ENCODE data around the gene ATG14. TPM values are rescaled to one million over a fixed set of nuclear protein-coding genes. Genes with fewer than 3 reads are reported as not detected.

Gene ATG14
- total RNA-seq, 1 experiment from 2014 or later: 13.6 TPM

DNA sequence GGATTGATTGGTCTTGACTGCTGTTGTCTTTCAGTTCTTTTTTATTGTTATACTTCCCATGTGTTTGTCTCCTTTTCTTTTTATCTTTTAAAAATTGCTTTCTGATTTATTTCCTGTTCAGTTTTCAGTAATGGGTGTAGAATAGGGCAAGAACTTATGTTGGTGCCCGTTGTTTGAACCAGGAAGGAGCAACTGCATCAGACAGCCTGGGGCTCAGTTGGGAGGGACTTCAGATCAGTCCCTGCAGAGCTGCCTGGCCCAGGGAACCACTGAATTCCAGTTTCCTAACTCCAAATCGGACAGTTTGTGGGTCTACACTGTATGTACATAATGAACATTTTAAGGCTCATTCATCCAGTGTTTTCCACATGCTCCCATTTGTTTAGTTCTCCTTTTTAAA lies 75.5 kb downstream of the ATG14 start:
- Histone ChIP-seq H3K9me2 (ENCODE audit: insufficient read depth) (no peaks in the 10 kb centered on the region), H3F3A (ENCODE audit: insufficient read depth, low read depth) (peaks cover 14% of the 10 kb centered on the region; the same call in 1 of the 2 replicates), H3K79me2 (ENCODE audit: low read depth) (peaks cover 78% of the 10 kb centered on the region), H3K4me2 (peak overlapping the region; percentile 67), H3K4me1 (replicated peaks; ENCODE audit: insufficient read depth) (peaks cover 36% of the 10 kb centered on the region), H2AFZ (no peak overlapping the region), H3K4me3 (no peak overlapping the region), H3K36me3 (ENCODE audit: low read depth) (no peaks in the 10 kb centered on the region), H3K27me3 (ENCODE audit: insufficient read depth, low read depth) (no peaks in the 10 kb centered on the region), H3K27ac (peak overlapping the region; percentile 71), H3K9me3 (ENCODE audit: insufficient read depth, low read depth) (no peaks in the 10 kb centered on the region), H4K20me1 (ENCODE audit: insufficient read depth) (no peaks in the 10 kb centered on the region)
- TF ChIP-seq, protein P1, sequence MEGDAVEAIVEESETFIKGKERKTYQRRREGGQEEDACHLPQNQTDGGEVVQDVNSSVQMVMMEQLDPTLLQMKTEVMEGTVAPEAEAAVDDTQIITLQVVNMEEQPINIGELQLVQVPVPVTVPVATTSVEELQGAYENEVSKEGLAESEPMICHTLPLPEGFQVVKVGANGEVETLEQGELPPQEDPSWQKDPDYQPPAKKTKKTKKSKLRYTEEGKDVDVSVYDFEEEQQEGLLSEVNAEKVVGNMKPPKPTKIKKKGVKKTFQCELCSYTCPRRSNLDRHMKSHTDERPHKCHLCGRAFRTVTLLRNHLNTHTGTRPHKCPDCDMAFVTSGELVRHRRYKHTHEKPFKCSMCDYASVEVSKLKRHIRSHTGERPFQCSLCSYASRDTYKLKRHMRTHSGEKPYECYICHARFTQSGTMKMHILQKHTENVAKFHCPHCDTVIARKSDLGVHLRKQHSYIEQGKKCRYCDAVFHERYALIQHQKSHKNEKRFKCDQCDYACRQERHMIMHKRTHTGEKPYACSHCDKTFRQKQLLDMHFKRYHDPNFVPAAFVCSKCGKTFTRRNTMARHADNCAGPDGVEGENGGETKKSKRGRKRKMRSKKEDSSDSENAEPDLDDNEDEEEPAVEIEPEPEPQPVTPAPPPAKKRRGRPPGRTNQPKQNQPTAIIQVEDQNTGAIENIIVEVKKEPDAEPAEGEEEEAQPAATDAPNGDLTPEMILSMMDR (conservative IDR thresholded peaks at IDR 0.05): no peak
- TF ChIP-seq EZH2 (IDR thresholded peaks at IDR 0.05; ENCODE audit: low read depth): no peak
- intact Hi-C loops (cut with micrococcal nuclease; ENCODE audit: unreplicated experiment): loop anchor here (5.0 kb wide), 1 partner anchor 64 kb away; the partner anchor contains the start of gene FBXO34
- POLR2A ChIA-PET (ENCODE audit: unreplicated experiment): interaction anchor here (0.5 kb wide), 1 partner anchor 153 kb away, joined by 3 read pairs; no protein-coding TSS in a partner anchor
- DNase-seq: peak; percentile 56 to 82
- BruUV-seq (replicated peaks): no TSS peak
- CTCF ChIA-PET: interaction anchor here (0.6 to 0.8 kb wide), 2 partner anchors 96 to 150 kb away, joined by 10 to 11 read pairs; no protein-coding TSS in a partner anchor

DNA sequence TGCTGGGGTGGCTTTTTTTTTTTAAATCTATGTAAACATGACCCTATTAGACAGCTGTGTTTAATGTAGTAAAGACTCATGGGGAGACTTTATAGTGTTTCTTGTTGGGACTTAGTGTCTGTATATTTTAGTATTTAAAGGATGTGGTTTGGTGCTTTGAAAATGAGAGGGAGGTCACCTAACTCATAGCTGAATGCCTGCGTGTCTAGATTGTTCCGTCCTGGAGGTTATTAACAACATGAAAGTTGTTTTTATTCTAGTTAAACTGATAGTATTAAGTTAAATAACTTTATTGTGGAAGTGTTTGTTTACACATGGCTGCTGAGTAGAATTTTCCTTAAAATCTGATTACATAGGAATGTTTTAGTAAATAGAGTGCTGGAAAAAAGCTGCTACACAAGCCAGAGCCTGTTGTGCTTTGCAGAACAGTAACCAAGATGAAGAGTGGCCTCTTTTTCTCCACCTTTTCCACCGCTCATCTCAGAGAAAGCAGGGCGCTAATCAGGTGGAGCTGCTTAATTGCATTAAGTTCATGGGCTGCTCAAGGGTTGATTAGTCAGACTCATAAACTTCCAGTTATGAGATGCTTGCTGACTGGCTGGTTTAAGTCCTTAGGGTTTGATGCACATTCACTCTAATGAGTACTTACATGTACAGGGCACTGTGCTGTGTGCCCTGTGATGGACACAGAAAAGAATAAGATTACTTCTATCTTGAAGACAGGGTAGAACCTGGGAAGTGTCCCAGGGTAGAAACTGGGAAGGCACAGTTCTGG lies 77.7 kb downstream of the ATG14 start:
- Histone ChIP-seq H3K79me2 (ENCODE audit: low read depth) (peaks cover 78% of the 10 kb centered on the region), H3K9me2 (ENCODE audit: insufficient read depth) (no peaks in the 10 kb centered on the region), H4K20me1 (ENCODE audit: insufficient read depth) (0 out of 2 replicates have a peak, but pooled peaks cover 6% of the 10 kb centered on the region), H3K4me1 (replicated peaks; ENCODE audit: insufficient read depth) (peaks cover 36% of the 10 kb centered on the region), H3K27ac (no peak overlapping the region), H3K27me3 (ENCODE audit: insufficient read depth, low read depth) (no peaks in the 10 kb centered on the region), H3K4me2 (no peak overlapping the region), H3F3A (ENCODE audit: insufficient read depth, low read depth) (peaks cover 20% of the 10 kb centered on the region; the same call in 1 of the 2 replicates), H3K4me3 (no peak overlapping the region), H3K36me3 (ENCODE audit: low read depth) (no peaks in the 10 kb centered on the region), H3K9me3 (ENCODE audit: insufficient read depth, low read depth) (no peaks in the 10 kb centered on the region), H2AFZ (no peak overlapping the region)
- ChIA-PET POLR2A (ENCODE audit: unreplicated experiment) (interaction anchor here (0.6 kb wide), 2 partner anchors 16 to 713 kb away, joined by 3 to 16 read pairs; no protein-coding TSS in a partner anchor), CTCF (no interaction called here)
- BruUV-seq (replicated peaks): no TSS peak
- no peak for TF ChIP-seq EZH2 (IDR thresholded peaks at IDR 0.05; ENCODE audit: low read depth)
- TF ChIP-seq, protein P1 (conservative IDR thresholded peaks at IDR 0.05): no peak
- intact Hi-C loops (cut with micrococcal nuclease; ENCODE audit: unreplicated experiment): no loop called here
- no peak for DNase-seq

DNA sequence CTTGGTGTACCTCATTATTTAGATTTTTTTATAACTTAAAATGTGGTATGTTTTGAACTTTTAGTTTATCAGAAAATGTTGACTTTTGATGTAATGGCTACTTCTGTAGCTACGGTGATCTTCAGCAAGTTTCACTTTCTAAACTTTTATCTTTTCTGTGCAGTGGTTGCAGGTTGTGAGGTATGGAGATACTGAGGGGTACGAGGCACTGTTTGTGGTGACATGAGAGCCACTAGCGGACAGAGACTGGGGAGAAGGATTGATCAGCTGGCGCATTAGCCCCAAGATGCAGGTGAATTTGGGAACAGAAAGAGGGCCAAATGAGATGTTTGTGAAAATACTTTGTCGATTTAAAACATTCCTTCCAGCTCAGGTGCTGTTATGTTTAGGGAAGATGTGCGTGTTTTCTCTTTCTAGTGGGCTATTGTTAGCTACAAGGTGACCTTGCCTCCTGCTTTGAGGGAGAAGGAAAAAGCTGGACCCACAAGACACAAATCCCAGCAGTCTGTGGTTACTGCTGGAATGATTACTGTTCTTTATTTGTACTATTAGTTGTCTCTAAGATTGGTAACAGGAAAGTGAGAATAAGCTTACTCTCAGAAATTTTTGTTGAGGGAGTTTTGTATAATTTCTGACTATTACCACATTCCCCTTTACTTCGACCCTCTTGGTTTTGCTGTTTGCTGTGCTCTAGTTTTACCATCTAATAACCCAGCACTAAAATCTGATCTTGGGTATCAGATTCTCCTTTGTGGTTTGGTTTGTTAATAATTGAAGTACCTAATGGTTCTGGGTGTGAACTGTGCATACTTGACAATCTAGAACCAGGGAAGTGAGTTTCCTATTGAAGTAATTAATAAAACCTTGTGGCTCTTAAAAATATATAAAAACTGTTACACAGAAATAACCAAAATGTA lies 78.7 kb downstream of the ATG14 start:
- no peaks in the 10 kb centered on the region for H3K9me2 ChIP-seq (ENCODE audit: insufficient read depth)
- no TSS peak for BruUV-seq (replicated peaks)
- intact Hi-C loops (cut with micrococcal nuclease; ENCODE audit: unreplicated experiment): no loop called here
- ChIA-PET POLR2A (ENCODE audit: unreplicated experiment) (interaction anchor here (0.5 to 0.6 kb wide), 2 partner anchors 420 to 714 kb away, joined by 3 to 4 read pairs; no protein-coding TSS in a partner anchor), CTCF (no interaction called here)
- peaks cover 36% of the 10 kb centered on the region for H3K4me1 ChIP-seq (replicated peaks; ENCODE audit: insufficient read depth)
- H3K27ac ChIP-seq: no peak overlapping the region
- H3K4me2 ChIP-seq: no peak overlapping the region
- H3F3A ChIP-seq (ENCODE audit: insufficient read depth, low read depth): peaks cover 25% of the 10 kb centered on the region; the same call in 1 of the 2 replicates
- H3K4me3 ChIP-seq: no peak overlapping the region
- no peak for DNase-seq
- no peaks in the 10 kb centered on the region for H3K27me3 ChIP-seq (ENCODE audit: insufficient read depth, low read depth)
- TF ChIP-seq EZH2 (IDR thresholded peaks at IDR 0.05; ENCODE audit: low read depth): no peak
- TF ChIP-seq, protein P1 (conservative IDR thresholded peaks at IDR 0.05): no peak
- H3K9me3 ChIP-seq (ENCODE audit: insufficient read depth, low read depth): no peaks in the 10 kb centered on the region
- H4K20me1 ChIP-seq (ENCODE audit: insufficient read depth): 0 out of 2 replicates have a peak, but pooled peaks cover 15% of the 10 kb centered on the region
- H2AFZ ChIP-seq: no peak overlapping the region
- H3K36me3 ChIP-seq (ENCODE audit: low read depth): no peaks in the 10 kb centered on the region
- peaks cover 77% of the 10 kb centered on the region for H3K79me2 ChIP-seq (ENCODE audit: low read depth)
